Vagina (tissue), 2 donors: ENCODE data around the gene PLEKHG4B.

Source experiments
- POLR2A ChIP-seq, 2 donors: fragments of 450-650 bp; IDR thresholded peaks; one replicate each; pipeline ENCODE4 v1.6.1; 2017; ENCODE audit warnings: antibody characterized with exemption in 2 of 2, mild to moderate bottlenecking in 2 of 2, moderate library complexity in 2 of 2
- TF ChIP-seq, protein P1 (sequence below), 3 experiments: fragments of 450-650 bp in 2 of 3; fragments of 200-600 bp in 1 of 3; sonication (generic) in 1 of 3; IDR thresholded peaks; one replicate each; pipeline ENCODE4 v1.5.1; 2017 to 2019; ENCODE audit warnings: antibody characterized with exemption in 3 of 3, mild to moderate bottlenecking in 2 of 3, moderate library complexity in 2 of 3

DNA sequence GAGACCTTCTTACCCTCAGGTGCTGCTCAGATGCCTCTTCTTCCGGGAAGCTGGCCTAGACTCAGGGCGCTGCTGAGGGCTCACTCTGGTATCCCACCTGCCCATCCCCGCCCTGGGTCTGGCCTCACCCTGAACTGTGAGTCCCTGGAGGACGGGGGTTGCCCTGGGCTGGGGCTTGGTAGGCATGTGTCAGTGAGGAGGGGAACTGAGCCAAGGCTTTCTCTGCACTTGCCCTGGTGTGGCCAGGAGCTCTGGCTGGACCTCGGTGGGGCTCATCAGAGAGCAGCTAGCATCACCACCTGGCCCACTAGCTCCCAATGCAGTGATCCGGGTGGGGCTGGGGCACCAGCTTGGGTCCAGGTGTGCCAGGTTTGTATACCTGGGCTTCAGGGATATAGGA, 15.6 kb downstream of the PLEKHG4B start:
- TF ChIP-seq, protein P1, sequence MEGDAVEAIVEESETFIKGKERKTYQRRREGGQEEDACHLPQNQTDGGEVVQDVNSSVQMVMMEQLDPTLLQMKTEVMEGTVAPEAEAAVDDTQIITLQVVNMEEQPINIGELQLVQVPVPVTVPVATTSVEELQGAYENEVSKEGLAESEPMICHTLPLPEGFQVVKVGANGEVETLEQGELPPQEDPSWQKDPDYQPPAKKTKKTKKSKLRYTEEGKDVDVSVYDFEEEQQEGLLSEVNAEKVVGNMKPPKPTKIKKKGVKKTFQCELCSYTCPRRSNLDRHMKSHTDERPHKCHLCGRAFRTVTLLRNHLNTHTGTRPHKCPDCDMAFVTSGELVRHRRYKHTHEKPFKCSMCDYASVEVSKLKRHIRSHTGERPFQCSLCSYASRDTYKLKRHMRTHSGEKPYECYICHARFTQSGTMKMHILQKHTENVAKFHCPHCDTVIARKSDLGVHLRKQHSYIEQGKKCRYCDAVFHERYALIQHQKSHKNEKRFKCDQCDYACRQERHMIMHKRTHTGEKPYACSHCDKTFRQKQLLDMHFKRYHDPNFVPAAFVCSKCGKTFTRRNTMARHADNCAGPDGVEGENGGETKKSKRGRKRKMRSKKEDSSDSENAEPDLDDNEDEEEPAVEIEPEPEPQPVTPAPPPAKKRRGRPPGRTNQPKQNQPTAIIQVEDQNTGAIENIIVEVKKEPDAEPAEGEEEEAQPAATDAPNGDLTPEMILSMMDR (IDR thresholded peaks at IDR 0.05), result no peak
- no peak for TF ChIP-seq POLR2A (IDR thresholded peaks at IDR 0.05)
